NAMALWA (cell line): Measurements from ENCODE around the gene EMILIN1.
A peak's percentile ranks its signal among the peaks of the same experiment; 100 is the strongest.

Source experiments
- DNase-seq: peaks from one replicate; pipeline ENCODE4 v3.0.0-alpha.2; 2015; ENCODE audit warnings: low spot score

The EMILIN1 gene

GRCh38 chr2:27123302-27124150 is 45.1 kb downstream of the EMILIN1 start, which contains the start of gene ABHD1:
Gene ABHD1 (plus strand): TSS chr2:27123815. CDS start chr2:27123949, 134 bp downstream.
- no peak for DNase-seq

- DNase-seq, result no peak
Measured at GRCh38 chr2:27125104-27125503, 46.7 kb downstream of the EMILIN1 start.

GRCh38 chr2:27126252-27126710 is 47.9 kb downstream of the EMILIN1 start:
- DNase-seq, result no peak

- no peak for DNase-seq
Measured at GRCh38 chr2:27127883-27128667, 49.7 kb downstream of the EMILIN1 start.

GRCh38 chr2:27128668-27129571 is 50.5 kb downstream of the EMILIN1 start:
- DNase-seq, result no peak

- no peak for DNase-seq
Measured at GRCh38 chr2:27130396-27130795, 52.0 kb downstream of the EMILIN1 start.

DNA sequence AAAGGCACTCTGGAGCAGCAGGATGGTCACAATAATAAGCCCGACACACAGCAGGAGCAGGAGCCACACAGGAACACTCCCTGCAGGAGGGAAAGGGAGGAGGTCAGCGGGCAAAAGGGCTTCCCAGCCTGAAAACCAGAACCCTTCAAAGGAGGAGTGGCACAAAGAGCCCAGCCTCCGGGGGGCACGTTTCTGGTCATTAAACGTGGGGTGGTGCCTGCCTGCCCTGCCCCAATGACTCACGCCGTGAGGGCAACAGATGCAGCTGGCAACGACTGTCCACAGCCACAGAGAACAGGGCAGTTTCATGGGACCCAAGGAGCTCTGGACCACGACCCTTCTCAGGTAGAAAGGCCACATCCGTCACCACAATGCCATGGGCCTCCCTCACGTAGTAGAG is 53.0 kb downstream of the EMILIN1 start:
- DNase-seq, result no peak

DNA sequence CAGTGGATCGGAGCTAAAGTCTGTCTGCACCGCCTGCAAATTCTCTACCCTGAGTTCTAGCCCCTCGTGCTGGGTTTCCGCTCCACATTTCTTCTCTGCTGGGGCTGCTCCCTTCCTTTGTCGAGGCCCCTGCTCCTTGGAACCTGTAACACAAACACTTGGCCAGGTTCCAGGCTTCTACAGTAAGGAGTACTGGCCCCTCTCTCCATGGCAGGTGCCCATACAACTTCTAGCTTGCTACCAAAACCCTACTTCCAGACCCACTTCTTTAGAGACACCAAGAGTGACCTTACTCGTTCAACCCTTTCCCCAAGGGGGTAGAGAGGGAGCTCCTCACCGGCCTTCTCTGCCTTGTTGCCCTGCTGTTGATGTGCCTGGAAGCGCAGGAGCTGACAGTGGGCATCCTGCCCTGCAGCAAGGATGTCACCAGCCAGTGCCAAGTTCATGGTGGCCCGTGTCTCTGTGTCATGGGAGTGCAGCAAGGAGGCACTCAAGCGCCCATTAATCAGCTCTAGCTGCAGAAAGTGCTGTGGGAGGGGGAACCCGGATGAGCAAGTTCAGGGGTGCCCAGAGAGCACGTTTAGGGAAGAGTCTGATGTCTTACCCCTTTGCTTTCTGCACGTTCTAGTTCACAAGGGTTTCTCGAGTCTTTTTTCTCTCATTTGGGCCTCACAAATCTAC is 54.9 kb downstream of the EMILIN1 start:
- DNase-seq, result no peak

DNA sequence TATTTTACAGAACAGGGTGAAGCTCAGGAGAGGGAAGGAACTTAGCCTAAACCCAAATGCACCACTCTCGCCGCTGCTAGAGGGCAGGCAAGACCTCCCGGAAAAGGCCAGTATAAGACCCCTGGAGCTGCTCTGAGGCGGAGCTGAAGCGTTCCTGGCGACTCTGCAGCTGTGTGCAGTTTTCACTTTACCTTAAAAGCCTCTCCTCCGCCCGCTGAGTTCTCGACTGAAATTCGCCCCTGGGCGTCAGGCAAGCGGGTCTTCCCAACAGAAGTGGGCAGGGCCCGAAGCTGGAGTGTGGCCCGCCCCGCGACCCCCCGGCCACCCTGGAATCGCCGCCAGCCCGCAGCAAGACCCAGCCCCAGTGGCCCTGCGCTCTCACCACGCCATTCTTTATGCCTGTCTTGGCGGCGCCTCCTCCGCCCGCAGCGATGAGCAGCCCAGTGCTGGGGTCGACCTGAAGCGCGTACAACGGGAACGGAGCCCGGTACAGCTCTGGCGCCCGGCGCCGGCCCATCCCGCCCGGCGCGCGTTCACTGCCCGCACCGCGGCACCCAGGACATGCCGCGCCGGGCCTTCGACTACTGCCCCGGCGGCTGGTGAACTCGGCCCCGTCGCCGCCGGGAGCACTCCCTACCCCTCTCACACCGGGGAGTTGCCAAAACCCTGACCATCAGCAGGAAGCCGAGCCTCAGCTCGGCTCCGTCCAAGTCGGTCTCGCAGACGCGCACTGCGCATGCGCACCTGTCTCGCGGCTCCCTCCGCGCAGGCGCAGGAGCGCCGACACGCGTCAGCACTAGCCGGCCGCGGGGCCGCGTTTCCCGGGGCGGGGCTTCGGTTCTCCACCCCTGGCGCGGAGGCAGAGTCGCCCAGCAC is 55.7 kb downstream of the EMILIN1 start, which contains the start of gene PREB:
Gene PREB, minus strand, starts transcription at position 732 of the 876 bp plus-strand sequence. Its CDS starts 215 bp downstream, at position 517.
- DNase-seq, result peak; percentile 97

GRCh38 chr2:27134781-27135477 is 56.5 kb downstream of the EMILIN1 start:
- no peak for DNase-seq

GRCh38 chr2:27135478-27135955 is 57.1 kb downstream of the EMILIN1 start:
- DNase-seq, result no peak
